HepG2 (cell line): ENCODE measurements around the gene CRADD. TPM values are rescaled to one million over a fixed set of nuclear protein-coding genes. Genes with fewer than 3 reads are reported as not detected.

Experiments used
- ERF ChIP-seq: IDR thresholded peaks from 2 replicates; pipeline ENCODE4 v1.6.1; 2018; ENCODE audit warnings: missing biosample characterization, missing genetic modification reagents
- GLI4 ChIP-seq: sonication (generic); formaldehyde crosslinking; IDR thresholded peaks from 2 replicates; pipeline ENCODE4 v1.5.1; 2020; ENCODE audit warnings: missing genetic modification reagents, mild to moderate bottlenecking, moderate library complexity, borderline replicate concordance
- KAT2B ChIP-seq: fragments of 150-350 bp; IDR thresholded peaks from 2 replicates; pipeline ENCODE4 v1.6.1; 2014; ENCODE audit warnings: low read depth, low read length, borderline replicate concordance
- KDM2A ChIP-seq: sonication (generic); formaldehyde crosslinking; IDR thresholded peaks from 2 replicates; pipeline ENCODE4 v1.4.0; 2020; ENCODE audit warnings: low read depth, missing genetic modification reagents, borderline replicate concordance
- MAFG ChIP-seq: sonication (generic); formaldehyde crosslinking; IDR thresholded peaks from 2 replicates; pipeline ENCODE4 v1.5.1; 2020; ENCODE audit warnings: mild to moderate bottlenecking, missing genetic modification reagents
- MIER2 ChIP-seq: IDR thresholded peaks from 2 replicates; pipeline ENCODE4 v1.6.1; 2016; ENCODE audit warnings: missing biosample characterization, missing genetic modification reagents
- PITX1 ChIP-seq: sonication (generic); formaldehyde crosslinking; IDR thresholded peaks from 2 replicates; pipeline ENCODE4 v1.5.1; 2020; ENCODE audit warnings: mild to moderate bottlenecking, missing genetic modification reagents
- RBM39 ChIP-seq: fragments of 200-400 bp; formaldehyde crosslinking; IDR thresholded peaks from one replicate; pipeline ENCODE4 v1.6.1; 2018; ENCODE audit warnings: antibody characterized with exemption, mild to moderate bottlenecking, low read depth, low read length; ENCODE audit not compliant: poor library complexity, severe bottlenecking
- RFX3 ChIP-seq: IDR thresholded peaks from 2 replicates; pipeline ENCODE4 v1.6.1; 2016; ENCODE audit warnings: missing biosample characterization, missing genetic modification reagents
- SP5 ChIP-seq: IDR thresholded peaks from 2 replicates; pipeline ENCODE4 v1.6.1; 2016; ENCODE audit warnings: low read depth, borderline replicate concordance
- SRSF1 ChIP-seq: fragments of 200-400 bp; formaldehyde crosslinking; optimal IDR thresholded peaks from 2 replicates; pipeline ENCODE3; 2017; ENCODE audit warnings: mild to moderate bottlenecking, low read depth, low read length, moderate library complexity
- SYNCRIP ChIP-seq: fragments of 200-400 bp; formaldehyde crosslinking; IDR thresholded peaks from 2 replicates; pipeline ENCODE4 v1.6.1; 2018; ENCODE audit warnings: mild to moderate bottlenecking, low read depth, low read length; ENCODE audit not compliant: insufficient read depth
- TFDP2 ChIP-seq: sonication (generic); formaldehyde crosslinking; IDR thresholded peaks from 2 replicates; pipeline ENCODE4 v1.4.0; 2020; ENCODE audit warnings: missing genetic modification reagents
- THYN1 ChIP-seq: sonication (generic); formaldehyde crosslinking; IDR thresholded peaks from 2 replicates; pipeline ENCODE4 v1.8.1; 2023; ENCODE audit warnings: low read depth, mild to moderate bottlenecking, moderate library complexity, missing genetic modification reagents, borderline replicate concordance
- TRAFD1 ChIP-seq: sonication (generic); formaldehyde crosslinking; IDR thresholded peaks from 2 replicates; pipeline ENCODE4 v1.5.1; 2020; ENCODE audit warnings: missing genetic modification reagents, mild to moderate bottlenecking, borderline replicate concordance
- ZFP1 ChIP-seq: IDR thresholded peaks from 2 replicates; pipeline ENCODE4 v1.6.1; 2016
- ZNF224 ChIP-seq: sonication (generic); formaldehyde crosslinking; IDR thresholded peaks from 2 replicates; pipeline ENCODE4 v1.5.0; 2020; ENCODE audit warnings: mild to moderate bottlenecking, missing genetic modification reagents
- ZNF441 ChIP-seq: sonication (generic); formaldehyde crosslinking; IDR thresholded peaks from 2 replicates; pipeline ENCODE4 v1.7.0; 2021; ENCODE audit warnings: missing genetic modification reagents, borderline replicate concordance
- ZNF446 ChIP-seq: sonication (generic); formaldehyde crosslinking; IDR thresholded peaks from 2 replicates; pipeline ENCODE4 v1.5.0; 2020; ENCODE audit warnings: mild to moderate bottlenecking, missing genetic modification reagents
- ZNF543 ChIP-seq: sonication (generic); formaldehyde crosslinking; IDR thresholded peaks from 2 replicates; pipeline ENCODE4 v1.4.0; 2020; ENCODE audit warnings: mild to moderate bottlenecking, missing genetic modification reagents
- ZNF549 ChIP-seq: sonication (generic); formaldehyde crosslinking; IDR thresholded peaks from 2 replicates; pipeline ENCODE4 v1.5.0; 2020; ENCODE audit warnings: missing genetic modification reagents
- ZNF766 ChIP-seq: sonication (generic); formaldehyde crosslinking; IDR thresholded peaks from 2 replicates; pipeline ENCODE4 v1.5.0; 2020; ENCODE audit warnings: missing genetic modification reagents, borderline replicate concordance
- ZNF878 ChIP-seq: sonication (generic); formaldehyde crosslinking; IDR thresholded peaks from 2 replicates; pipeline ENCODE4 v1.8.1; 2023; ENCODE audit warnings: mild to moderate bottlenecking, missing genetic modification reagents, moderate library complexity
- ZNF879 ChIP-seq: sonication (generic); formaldehyde crosslinking; IDR thresholded peaks from 2 replicates; pipeline ENCODE4 v1.8.1; 2023; ENCODE audit warnings: missing genetic modification reagents
- ZSCAN31 ChIP-seq: sonication (generic); formaldehyde crosslinking; IDR thresholded peaks from 2 replicates; pipeline ENCODE4 v1.5.0; 2020; ENCODE audit warnings: low read depth, mild to moderate bottlenecking, missing genetic modification reagents
- polyA plus RNA-seq, 8 experiments: library from polyadenylated mRNA; depleted of rRNA in 3 of 8; stranded (reverse) in 7 of 8; unstranded in 1 of 8; fragments of >200 nt; fragmentation: Illumina TruSeq in 4 of 8; extraction: Trizol in 4 of 8; gene quantifications; 2 replicates each; pipeline versions ENCODE4 v1.2.1 to v1.2.3, GENCODE V29; 2011 to 2016; ENCODE audit warnings: low read depth in 4 of 8, missing spikeins in 1 of 8, mixed read lengths in 1 of 8; ENCODE audit not compliant: insufficient read depth in 1 of 8
- total RNA-seq, 5 experiments: library from RNA; depleted of rRNA; stranded (reverse); fragments of >200 nt; fragmentation: Illumina TruSeq; extraction: Trizol; gene quantifications; 2 replicates each; pipeline ENCODE4 v1.2.3, GENCODE V29; 2016; ENCODE audit warnings: low read depth in 1 of 5
- TF ChIP-seq, protein P1 (sequence below): sonication (generic); formaldehyde crosslinking; IDR thresholded peaks from 2 replicates; pipeline ENCODE4 v1.9.0; 2021; ENCODE audit warnings: missing genetic modification reagents, borderline replicate concordance

Gene CRADD
- total and polyA plus RNA-seq, 2 of the 13 experiments (the other 11 are each of a cell fraction or from before 2014, with no cell fraction given), result 12.4 to 18.8 TPM

DNA sequence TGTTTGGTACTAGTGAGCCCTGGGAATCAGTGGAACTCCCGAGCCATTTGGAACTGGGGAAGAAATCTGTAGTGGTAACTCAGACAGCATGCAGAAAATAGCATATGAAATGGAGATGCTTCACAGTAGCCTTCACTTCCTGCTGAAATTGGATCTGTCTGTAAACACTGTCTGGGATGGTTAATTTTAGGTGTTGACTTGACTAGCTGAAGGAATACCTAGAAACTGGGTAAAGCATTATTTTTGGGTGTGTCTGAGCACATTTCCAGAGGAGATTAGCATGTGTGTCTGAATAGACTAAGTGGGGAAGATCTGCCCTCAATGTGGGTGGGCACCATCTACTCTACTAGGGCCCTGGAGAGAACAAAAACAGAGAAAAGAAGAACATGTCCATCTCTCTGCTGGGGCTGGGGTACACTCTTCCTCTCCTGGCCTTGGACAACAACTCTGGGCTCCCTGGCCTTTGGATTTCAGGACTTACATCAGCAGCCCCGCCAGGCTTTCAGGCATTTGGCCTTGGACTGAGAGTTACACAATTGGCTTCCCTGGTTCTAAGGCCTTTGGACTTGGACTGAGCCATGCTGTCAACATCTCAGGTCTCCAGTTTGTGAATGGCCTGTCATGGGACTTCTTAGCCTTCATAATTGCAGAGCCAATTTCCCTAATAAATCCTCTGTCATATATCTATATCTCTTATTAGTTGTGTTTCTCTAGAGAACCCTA, 14.0 kb upstream of the CRADD start (continued):
- TF ChIP-seq RFX3 (CRISPR knock-in tag), result peak; percentile 40; the same call in 1 of the 2 replicates
- TF ChIP-seq ZNF446 (CRISPR knock-in tag), result no peak
- TF ChIP-seq, protein P1, sequence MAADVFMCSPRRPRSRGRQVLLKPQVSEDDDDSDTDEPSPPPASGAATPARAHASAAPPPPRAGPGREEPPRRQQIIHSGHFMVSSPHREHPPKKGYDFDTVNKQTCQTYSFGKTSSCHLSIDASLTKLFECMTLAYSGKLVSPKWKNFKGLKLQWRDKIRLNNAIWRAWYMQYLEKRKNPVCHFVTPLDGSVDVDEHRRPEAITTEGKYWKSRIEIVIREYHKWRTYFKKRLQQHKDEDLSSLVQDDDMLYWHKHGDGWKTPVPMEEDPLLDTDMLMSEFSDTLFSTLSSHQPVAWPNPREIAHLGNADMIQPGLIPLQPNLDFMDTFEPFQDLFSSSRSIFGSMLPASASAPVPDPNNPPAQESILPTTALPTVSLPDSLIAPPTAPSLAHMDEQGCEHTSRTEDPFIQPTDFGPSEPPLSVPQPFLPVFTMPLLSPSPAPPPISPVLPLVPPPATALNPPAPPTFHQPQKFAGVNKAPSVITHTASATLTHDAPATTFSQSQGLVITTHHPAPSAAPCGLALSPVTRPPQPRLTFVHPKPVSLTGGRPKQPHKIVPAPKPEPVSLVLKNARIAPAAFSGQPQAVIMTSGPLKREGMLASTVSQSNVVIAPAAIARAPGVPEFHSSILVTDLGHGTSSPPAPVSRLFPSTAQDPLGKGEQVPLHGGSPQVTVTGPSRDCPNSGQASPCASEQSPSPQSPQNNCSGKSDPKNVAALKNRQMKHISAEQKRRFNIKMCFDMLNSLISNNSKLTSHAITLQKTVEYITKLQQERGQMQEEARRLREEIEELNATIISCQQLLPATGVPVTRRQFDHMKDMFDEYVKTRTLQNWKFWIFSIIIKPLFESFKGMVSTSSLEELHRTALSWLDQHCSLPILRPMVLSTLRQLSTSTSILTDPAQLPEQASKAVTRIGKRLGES, result no peak
- TF ChIP-seq ZNF878 (CRISPR knock-in tag), result peak; percentile 76; the same call in 1 of the 2 replicates
- TF ChIP-seq KAT2B, result no peak
- 0 out of 2 replicates have a peak, but pooled peaks have one; percentile 74 for TF ChIP-seq ZNF224
- peak; percentile 25; the same call in 1 of the 2 replicates for TF ChIP-seq TFDP2 (CRISPR knock-in tag)
- peak; percentile 94 for TF ChIP-seq PITX1 (CRISPR knock-in tag)
- peak; percentile 88 for TF ChIP-seq ERF (CRISPR knock-in tag)
- peak; percentile 83; the same call in 1 of the 2 replicates for TF ChIP-seq MIER2 (CRISPR knock-in tag)
- TF ChIP-seq RBM39, result no peak
- no peak for TF ChIP-seq GLI4 (CRISPR knock-in tag)
- TF ChIP-seq ZNF766 (CRISPR knock-in tag), result no peak
- TF ChIP-seq KDM2A, result peak; percentile 55; the same call in 1 of the 2 replicates
- no peak for TF ChIP-seq ZNF879
- peak; percentile 88 for TF ChIP-seq ZFP1 (CRISPR knock-in tag)
- TF ChIP-seq ZNF543 (CRISPR knock-in tag), result no peak
- TF ChIP-seq SRSF1, result no peak
- no peak for TF ChIP-seq ZNF549 (CRISPR knock-in tag)
- TF ChIP-seq SYNCRIP, result no peak
- TF ChIP-seq TRAFD1, result 0 out of 2 replicates have a peak, but pooled peaks have one; percentile 65
- TF ChIP-seq SP5 (CRISPR knock-in tag), result no peak
- TF ChIP-seq THYN1, result no peak
- no peak for TF ChIP-seq MAFG
- no peak for TF ChIP-seq ZSCAN31 (CRISPR knock-in tag)
- peak; percentile 76; the same call in 1 of the 2 replicates for TF ChIP-seq ZNF441 (CRISPR knock-in tag)
